ENCODE results near the gene PPP1R13L.

The PPP1R13L gene

GRCh38 chr19:45340232-45340898 is 64.5 kb downstream of the PPP1R13L start, which contains the start of gene KLC3 (continued):
- TF ChIP-seq PATZ1 (tag by site-specific recombination; IDR thresholded peaks at IDR 0.05): no peak
- TF ChIP-seq ZBTB26 (tag by site-specific recombination; optimal IDR thresholded peaks at IDR 0.05): no peak
- peak; percentile 22; the same call in 1 of the 2 replicates for TF ChIP-seq ZFHX2 (tag by site-specific recombination; conservative IDR thresholded peaks at IDR 0.05)
- TF ChIP-seq SP3 (tag by site-specific recombination; IDR thresholded peaks at IDR 0.05): peak; percentile 44; the same call in 1 of the 2 replicates
- no peak for TF ChIP-seq ZNF548 (tag by site-specific recombination; IDR thresholded peaks at IDR 0.05)
- no peak for TF ChIP-seq OVOL3 (tag by site-specific recombination; IDR thresholded peaks at IDR 0.05)
- peak; percentile 23; the same call in 1 of the 2 replicates for TF ChIP-seq EGR2 (tag by site-specific recombination; IDR thresholded peaks at IDR 0.05; ENCODE audit: low read depth)
- no peak for TF ChIP-seq HIC1 (tag by site-specific recombination; IDR thresholded peaks at IDR 0.05)
- no peak for TF ChIP-seq ZNF433 (tag by site-specific recombination; IDR thresholded peaks at IDR 0.05; ENCODE audit: low read depth)
- no peak for TF ChIP-seq ZNF221 (tag by site-specific recombination; IDR thresholded peaks at IDR 0.05; ENCODE audit: borderline replicate concordance)
- TF ChIP-seq ZNF335 (tag by site-specific recombination; conservative IDR thresholded peaks at IDR 0.05): no peak
- TF ChIP-seq ZSCAN16 (tag by site-specific recombination; IDR thresholded peaks at IDR 0.05): no peak
- TF ChIP-seq ZBTB6 (tag by site-specific recombination; IDR thresholded peaks at IDR 0.05): no peak
- TF ChIP-seq ZNF513 (tag by site-specific recombination; IDR thresholded peaks at IDR 0.05): no peak
- no peak for TF ChIP-seq RBAK (tag by site-specific recombination; IDR thresholded peaks at IDR 0.05)
- no peak for TF ChIP-seq ZNF398 (tag by site-specific recombination; IDR thresholded peaks at IDR 0.05)
- 0 out of 2 replicates have a peak, but pooled peaks have one; percentile 33 for TF ChIP-seq ZXDB (tag by site-specific recombination; IDR thresholded peaks at IDR 0.05)
- TF ChIP-seq ZNF211 (tag by site-specific recombination; IDR thresholded peaks at IDR 0.05; ENCODE audit: low read depth): no peak
- TF ChIP-seq ZFP37 (tag by site-specific recombination; IDR thresholded peaks at IDR 0.05): no peak
- TF ChIP-seq MZF1 (tag by site-specific recombination; IDR thresholded peaks at IDR 0.05; ENCODE audit: borderline replicate concordance): no peak
- peak; percentile 76 for TF ChIP-seq KLF8 (tag by site-specific recombination; IDR thresholded peaks at IDR 0.05)
- no peak for TF ChIP-seq ZNF239 (tag by site-specific recombination; IDR thresholded peaks at IDR 0.05)
- no peak for TF ChIP-seq ZSCAN18 (tag by site-specific recombination; IDR thresholded peaks at IDR 0.05)
- TF ChIP-seq ZNF48 (tag by site-specific recombination; IDR thresholded peaks at IDR 0.05): no peak

Data from HEK293 (cell line).